ENCODE measurements around the gene SF3B5. TPM values are rescaled to one million over a fixed set of nuclear protein-coding genes. Genes with fewer than 3 reads are reported as not detected.

Gene SF3B5
- total and polyA plus RNA-seq, 2 of the 8 experiments (the other 6 are each of a cell fraction or from before 2014, with no cell fraction given), result 195 to 588 TPM

GRCh38 chr6:144047688-144048087, 47.7 kb downstream of the SF3B5 start:
- no peak overlapping the region for H2BK15ac ChIP-seq (ENCODE audit: low read length)
- H3K4ac ChIP-seq (replicated peaks; ENCODE audit: insufficient read length, low read depth, low read length), result no peak overlapping the region
- FAIRE-seq, result no peak
- 94% methylated on average over 1 of the region's 1 CpG; no CpG with 5 or more reads in 1 of the 2 experiments for WGBS, 2 experiments (ENCODE audit: extremely low coverage in 1 of 2, insufficient coverage in 1 of 2, insufficient read length in 1 of 2, insufficient replicate concordance in 2 of 2, low coverage in 1 of 2, low lambda C conversion rate in 2 of 2, missing lambda C conversion rate in 1 of 2)
- H2BK12ac ChIP-seq (ENCODE audit: low read depth, low read length), result no peak overlapping the region
- no peaks in the 10 kb centered on the region for H3K23me2 ChIP-seq (ENCODE audit: low read depth, low read length)
- H3K56ac ChIP-seq (replicated peaks; ENCODE audit: insufficient read length, low read depth, low read length), result no peak overlapping the region
- H4K20me1 ChIP-seq (replicated peaks in 1 of 2; ENCODE audit: control insufficient read depth in 1 of 2, insufficient read depth in 2 of 2, low read length in 2 of 2), result no peaks in the 10 kb centered on the region
- no peak overlapping the region for H4K91ac ChIP-seq (replicated peaks; ENCODE audit: insufficient read length, low read length)
- H4K8ac ChIP-seq (ENCODE audit: extremely low read depth, insufficient read depth, low read length), result no peak overlapping the region
- H4K5ac ChIP-seq (ENCODE audit: insufficient read length, low read depth, low read length), result no peak overlapping the region
- H3K4me3 ChIP-seq (ENCODE audit: extremely low read depth in 1 of 4, insufficient read depth in 2 of 4, low read depth in 3 of 4, low read length in 4 of 4), result no peak overlapping the region
- H3K79me2 ChIP-seq (ENCODE audit: control insufficient read depth in 1 of 2, insufficient read depth in 2 of 2, low read length in 2 of 2), result no peaks in the 10 kb centered on the region
- no peak overlapping the region for H3K18ac ChIP-seq (ENCODE audit: extremely low read depth, low read length)
- no peaks in the 10 kb centered on the region for H3K79me1 ChIP-seq (ENCODE audit: low read depth, low read length)
- H2BK20ac ChIP-seq (ENCODE audit: low read length), result no peak overlapping the region
- H3K27ac ChIP-seq (ENCODE audit: low read depth, low read length), result no peak overlapping the region
- ChIA-PET CTCF (ENCODE audit: partially characterized antibody) (interaction anchor here (1.2 kb wide), 1 partner anchor 105 kb away, joined by 3 read pairs; no protein-coding TSS in a partner anchor), POLR2A (ENCODE audit: partially characterized antibody) (no interaction called here)
- no peak for DNase-seq (ENCODE audit: low read depth in 1 of 2, low spot score in 2 of 2)
- H2AK5ac ChIP-seq (ENCODE audit: low read depth, low read length), result no peak overlapping the region
- H3K4me1 ChIP-seq (replicated peaks in 1 of 4; ENCODE audit: control insufficient read depth in 3 of 4, insufficient read depth in 4 of 4, low read length in 3 of 4), result no peaks in the 10 kb centered on the region
- H3K23ac ChIP-seq (ENCODE audit: insufficient read length), result no peak overlapping the region
- H3K4me2 ChIP-seq (ENCODE audit: insufficient read depth in 1 of 2, low read depth in 2 of 2, low read length in 2 of 2), result no peak overlapping the region
- no peak overlapping the region for H2AFZ ChIP-seq (ENCODE audit: low read length)
- no peak overlapping the region for H2BK120ac ChIP-seq (replicated peaks; ENCODE audit: low read depth, low read length)
- no peak overlapping the region for H2BK5ac ChIP-seq (ENCODE audit: low read depth, low read length)
- peaks cover 2 to 3% of the 10 kb centered on the region in 2 experiments; a peak in 2 of 4 replicates for H3K9me3 ChIP-seq (ENCODE audit: insufficient read depth in 2 of 2, low read depth in 1 of 2, low read length in 1 of 2)
- H3K27me3 ChIP-seq (replicated peaks in 1 of 4; ENCODE audit: control insufficient read depth in 3 of 4, extremely low read depth in 1 of 4, insufficient read depth in 3 of 4, low read length in 3 of 4), result no peaks in the 10 kb centered on the region
- no peaks in the 10 kb centered on the region for H3K36me3 ChIP-seq (ENCODE audit: control insufficient read depth in 2 of 4, insufficient read depth in 4 of 4, low read length in 3 of 4)
- H3K9ac ChIP-seq (replicated peaks in 1 of 4; ENCODE audit: extremely low read depth in 1 of 4, low read depth in 3 of 4, low read length in 3 of 4), result no peak overlapping the region
- H3K14ac ChIP-seq (ENCODE audit: insufficient read length), result no peak overlapping the region
- no peak for TF ChIP-seq SRF (IDR thresholded peaks at IDR 0.05; ENCODE audit: low read depth, low read length)
